ENCODE results near the gene SCAMP4. TPM values are rescaled to one million over a fixed set of nuclear protein-coding genes. Genes with fewer than 3 reads are reported as not detected.

The SCAMP4 gene
- total and polyA plus RNA-seq, 9 of the 15 experiments (the other 6 are each of a cell fraction or from before 2014, with no cell fraction given) = 0.81 to 45.9 (median 12.8) TPM

DNA sequence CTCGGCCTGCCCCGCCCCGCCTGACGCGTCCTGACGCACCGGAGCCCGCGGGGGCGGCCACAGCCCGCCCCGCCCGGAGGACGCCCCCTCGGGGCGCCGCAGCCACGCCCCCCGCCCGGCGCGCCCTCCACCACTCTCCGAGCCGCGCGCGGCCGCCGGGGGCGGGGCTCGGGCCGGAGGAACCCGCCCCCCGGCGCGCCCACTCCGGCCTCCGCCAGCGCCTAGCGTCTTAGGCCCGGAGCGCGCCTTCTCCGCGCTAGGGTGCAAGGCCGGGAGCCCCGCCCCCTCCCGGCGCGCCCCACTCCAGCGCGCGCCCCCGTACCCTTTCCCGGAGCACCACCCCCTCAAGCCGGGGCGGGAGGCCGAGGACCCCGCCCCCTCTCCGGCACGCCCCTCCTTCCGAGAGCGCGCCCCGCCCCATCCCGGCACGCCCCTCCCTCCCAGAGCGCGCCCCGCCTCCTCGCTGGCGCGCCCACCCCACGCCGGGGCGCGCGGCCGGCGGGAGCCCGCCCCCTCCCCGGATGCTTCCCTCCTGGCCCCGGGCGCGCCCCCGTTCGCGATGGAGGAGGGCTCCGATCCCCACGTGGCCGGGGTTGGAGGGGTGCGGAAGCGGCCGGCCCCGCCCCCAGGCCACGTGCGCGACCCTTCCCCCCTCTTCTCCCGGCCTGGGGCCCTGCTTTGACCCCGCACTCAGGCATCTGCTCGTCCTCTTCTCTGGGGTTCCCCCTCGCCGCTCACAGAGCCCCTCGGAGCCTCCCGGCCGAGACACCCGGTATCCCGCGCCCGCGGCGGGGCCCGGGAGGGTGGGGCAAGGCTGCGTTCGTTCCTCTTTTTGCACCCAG, 41.3 kb upstream of the SCAMP4 start (continued):
- TF ChIP-seq, protein P1, sequence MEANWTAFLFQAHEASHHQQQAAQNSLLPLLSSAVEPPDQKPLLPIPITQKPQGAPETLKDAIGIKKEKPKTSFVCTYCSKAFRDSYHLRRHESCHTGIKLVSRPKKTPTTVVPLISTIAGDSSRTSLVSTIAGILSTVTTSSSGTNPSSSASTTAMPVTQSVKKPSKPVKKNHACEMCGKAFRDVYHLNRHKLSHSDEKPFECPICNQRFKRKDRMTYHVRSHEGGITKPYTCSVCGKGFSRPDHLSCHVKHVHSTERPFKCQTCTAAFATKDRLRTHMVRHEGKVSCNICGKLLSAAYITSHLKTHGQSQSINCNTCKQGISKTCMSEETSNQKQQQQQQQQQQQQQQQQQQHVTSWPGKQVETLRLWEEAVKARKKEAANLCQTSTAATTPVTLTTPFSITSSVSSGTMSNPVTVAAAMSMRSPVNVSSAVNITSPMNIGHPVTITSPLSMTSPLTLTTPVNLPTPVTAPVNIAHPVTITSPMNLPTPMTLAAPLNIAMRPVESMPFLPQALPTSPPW (CRISPR knock-in tag; IDR thresholded peaks at IDR 0.05) = peak; percentile 74
- TF ChIP-seq SNRNP70 (optimal IDR thresholded peaks at IDR 0.05; ENCODE audit: low read depth, low read length) (no peak), SRSF7 (optimal IDR thresholded peaks at IDR 0.05; ENCODE audit: low read depth, low read length) (no peak), NFATC3 (IDR thresholded peaks at IDR 0.05) (no peak), BCL6 (CRISPR knock-in tag; IDR thresholded peaks at IDR 0.05) (no peak), ETV6 (IDR thresholded peaks at IDR 0.05; ENCODE audit: borderline replicate concordance in 1 of 2, low read depth in 2 of 2, low read length in 1 of 2) (no peak), ETV6 (CRISPR knock-in tag; IDR thresholded peaks at IDR 0.05; ENCODE audit: borderline replicate concordance) (no peak), KLF16 (IDR thresholded peaks at IDR 0.05) (0 out of 2 replicates have a peak, but pooled peaks have one; percentile 21), ZKSCAN1 (IDR thresholded peaks at IDR 0.05; ENCODE audit: low read depth, low read length) (no peak), TAL1 (IDR thresholded peaks at IDR 0.05) (no peak), SRSF3 (IDR thresholded peaks at IDR 0.05; ENCODE audit: insufficient read depth, low read length) (no peak), TRIM28 (IDR thresholded peaks at IDR 0.05) (no peak), SETDB1 (IDR thresholded peaks at IDR 0.05; ENCODE audit: low read length) (no peak), YBX1 (IDR thresholded peaks at IDR 0.05) (no peak), SMARCE1 (IDR thresholded peaks at IDR 0.05) (peak; percentile 42; the same call in 1 of the 2 replicates), CBFB (CRISPR knock-in tag; IDR thresholded peaks at IDR 0.05) (no peak), LCOR (CRISPR knock-in tag; IDR thresholded peaks at IDR 0.05) (no peak), ATF1 (CRISPR knock-in tag; IDR thresholded peaks at IDR 0.05) (no peak), ATF1 (tag; IDR thresholded peaks at IDR 0.05) (peak; percentile 44)
- TF ChIP-seq, protein P2, sequence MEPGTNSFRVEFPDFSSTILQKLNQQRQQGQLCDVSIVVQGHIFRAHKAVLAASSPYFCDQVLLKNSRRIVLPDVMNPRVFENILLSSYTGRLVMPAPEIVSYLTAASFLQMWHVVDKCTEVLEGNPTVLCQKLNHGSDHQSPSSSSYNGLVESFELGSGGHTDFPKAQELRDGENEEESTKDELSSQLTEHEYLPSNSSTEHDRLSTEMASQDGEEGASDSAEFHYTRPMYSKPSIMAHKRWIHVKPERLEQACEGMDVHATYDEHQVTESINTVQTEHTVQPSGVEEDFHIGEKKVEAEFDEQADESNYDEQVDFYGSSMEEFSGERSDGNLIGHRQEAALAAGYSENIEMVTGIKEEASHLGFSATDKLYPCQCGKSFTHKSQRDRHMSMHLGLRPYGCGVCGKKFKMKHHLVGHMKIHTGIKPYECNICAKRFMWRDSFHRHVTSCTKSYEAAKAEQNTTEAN (CRISPR knock-in tag; IDR thresholded peaks at IDR 0.05) = no peak
- TF ChIP-seq, protein P3, sequence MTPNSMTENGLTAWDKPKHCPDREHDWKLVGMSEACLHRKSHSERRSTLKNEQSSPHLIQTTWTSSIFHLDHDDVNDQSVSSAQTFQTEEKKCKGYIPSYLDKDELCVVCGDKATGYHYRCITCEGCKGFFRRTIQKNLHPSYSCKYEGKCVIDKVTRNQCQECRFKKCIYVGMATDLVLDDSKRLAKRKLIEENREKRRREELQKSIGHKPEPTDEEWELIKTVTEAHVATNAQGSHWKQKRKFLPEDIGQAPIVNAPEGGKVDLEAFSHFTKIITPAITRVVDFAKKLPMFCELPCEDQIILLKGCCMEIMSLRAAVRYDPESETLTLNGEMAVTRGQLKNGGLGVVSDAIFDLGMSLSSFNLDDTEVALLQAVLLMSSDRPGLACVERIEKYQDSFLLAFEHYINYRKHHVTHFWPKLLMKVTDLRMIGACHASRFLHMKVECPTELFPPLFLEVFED (CRISPR knock-in tag; conservative IDR thresholded peaks at IDR 0.05) = 0 out of 2 replicates have a peak, but pooled peaks have one; percentile 68
- TF ChIP-seq, protein P4, sequence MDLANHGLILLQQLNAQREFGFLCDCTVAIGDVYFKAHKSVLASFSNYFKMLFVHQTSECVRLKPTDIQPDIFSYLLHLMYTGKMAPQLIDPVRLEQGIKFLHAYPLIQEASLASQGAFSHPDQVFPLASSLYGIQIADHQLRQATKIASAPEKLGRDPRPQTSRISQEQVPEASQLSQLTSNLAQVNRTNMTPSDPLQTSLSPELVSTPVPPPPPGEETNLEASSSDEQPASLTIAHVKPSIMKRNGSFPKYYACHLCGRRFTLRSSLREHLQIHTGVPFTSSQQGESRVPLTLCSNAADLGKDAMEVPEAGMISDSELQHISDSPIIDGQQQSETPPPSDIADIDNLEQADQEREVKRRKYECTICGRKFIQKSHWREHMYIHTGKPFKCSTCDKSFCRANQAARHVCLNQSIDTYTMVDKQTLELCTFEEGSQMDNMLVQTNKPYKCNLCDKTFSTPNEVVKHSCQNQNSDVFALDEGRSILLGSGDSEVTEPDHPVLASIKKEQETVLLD (IDR thresholded peaks at IDR 0.05) = 0 out of 2 replicates have a peak, but pooled peaks have one; percentile 34
- TF ChIP-seq, protein P5, sequence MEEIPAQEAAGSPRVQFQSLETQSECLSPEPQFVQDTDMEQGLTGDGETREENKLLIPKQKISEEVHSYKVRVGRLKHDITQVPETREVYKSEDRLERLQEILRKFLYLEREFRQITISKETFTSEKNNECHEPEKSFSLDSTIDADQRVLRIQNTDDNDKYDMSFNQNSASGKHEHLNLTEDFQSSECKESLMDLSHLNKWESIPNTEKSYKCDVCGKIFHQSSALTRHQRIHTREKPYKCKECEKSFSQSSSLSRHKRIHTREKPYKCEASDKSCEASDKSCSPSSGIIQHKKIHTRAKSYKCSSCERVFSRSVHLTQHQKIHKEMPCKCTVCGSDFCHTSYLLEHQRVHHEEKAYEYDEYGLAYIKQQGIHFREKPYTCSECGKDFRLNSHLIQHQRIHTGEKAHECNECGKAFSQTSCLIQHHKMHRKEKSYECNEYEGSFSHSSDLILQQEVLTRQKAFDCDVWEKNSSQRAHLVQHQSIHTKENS (CRISPR knock-in tag; IDR thresholded peaks at IDR 0.05) = no peak

Data from K562 (cell line).